ENCODE data around the gene MTHFD2L.
"Not testable (repeated sequence)": the region's sequence is repeated elsewhere in the genome, so short reads cannot be mapped to it uniquely, and the experiment has no call there.

Gene MTHFD2L

DNA sequence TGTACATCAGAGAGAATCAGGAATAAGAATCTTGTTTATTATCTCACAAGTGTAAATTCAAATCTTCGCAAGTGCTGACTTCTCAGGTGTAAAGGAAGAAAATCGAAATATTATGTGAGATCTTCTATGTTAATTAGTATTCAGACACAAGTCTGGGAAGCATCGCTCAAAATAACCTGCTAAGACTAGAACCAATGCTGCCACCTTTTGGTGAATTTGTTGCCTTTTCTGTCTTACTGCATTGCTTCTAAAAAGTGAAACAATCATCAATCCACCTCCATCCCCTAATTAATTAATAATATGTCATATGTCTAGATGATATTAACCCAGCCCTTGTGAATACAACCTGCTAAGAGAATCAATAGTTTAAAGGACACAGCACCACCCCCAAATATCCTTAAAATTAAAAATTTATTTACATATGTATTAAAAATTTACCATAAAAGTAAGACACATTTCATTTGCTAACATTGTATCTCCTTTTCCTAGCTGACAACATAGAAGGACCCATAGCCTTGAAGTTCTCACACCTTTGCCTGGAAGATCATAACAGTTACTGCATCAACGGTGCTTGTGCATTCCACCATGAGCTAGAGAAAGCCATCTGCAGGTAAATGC lies 153.9 kb downstream of the MTHFD2L start:
- DNase-seq = peak; percentile 41

DNA sequence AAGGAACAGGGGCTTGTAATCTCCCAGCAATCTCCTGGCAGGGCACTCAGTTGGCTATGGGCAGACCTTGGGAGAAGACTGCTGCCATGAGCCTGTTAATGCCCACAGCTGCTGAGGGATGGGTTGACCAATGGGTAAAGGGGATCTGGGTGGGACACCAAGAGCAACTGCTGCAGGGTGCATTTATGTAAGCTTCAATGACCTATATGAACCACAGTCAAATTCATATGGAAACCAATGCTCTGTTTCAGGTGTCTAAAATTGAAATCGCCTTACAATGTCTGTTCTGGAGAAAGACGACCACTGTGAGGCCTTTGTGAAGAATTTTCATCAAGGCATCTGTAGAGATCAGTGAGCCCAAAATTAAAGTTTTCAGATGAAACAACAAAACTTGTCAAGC lies 156.4 kb downstream of the MTHFD2L start:
- no peak for DNase-seq

DNA sequence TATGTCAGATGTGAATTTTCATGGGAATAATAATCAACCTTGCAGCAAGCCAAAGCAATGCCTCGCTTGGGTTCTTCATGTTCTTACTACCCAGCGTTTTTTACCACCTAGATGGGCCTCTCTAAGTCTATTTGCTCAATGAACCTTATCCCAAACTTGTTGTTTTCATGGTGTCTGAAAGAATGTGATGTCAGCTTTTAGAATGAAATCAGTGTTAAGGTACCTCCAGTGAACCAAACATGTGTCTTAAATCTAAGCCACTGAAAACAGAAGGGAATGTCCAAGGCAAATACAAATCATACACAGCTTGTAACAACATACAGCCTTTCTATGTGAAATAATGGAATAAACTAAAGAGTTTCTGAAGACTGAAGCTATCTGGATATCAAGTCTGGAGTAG lies 157.0 kb downstream of the MTHFD2L start:
- DNase-seq = no peak

DNA sequence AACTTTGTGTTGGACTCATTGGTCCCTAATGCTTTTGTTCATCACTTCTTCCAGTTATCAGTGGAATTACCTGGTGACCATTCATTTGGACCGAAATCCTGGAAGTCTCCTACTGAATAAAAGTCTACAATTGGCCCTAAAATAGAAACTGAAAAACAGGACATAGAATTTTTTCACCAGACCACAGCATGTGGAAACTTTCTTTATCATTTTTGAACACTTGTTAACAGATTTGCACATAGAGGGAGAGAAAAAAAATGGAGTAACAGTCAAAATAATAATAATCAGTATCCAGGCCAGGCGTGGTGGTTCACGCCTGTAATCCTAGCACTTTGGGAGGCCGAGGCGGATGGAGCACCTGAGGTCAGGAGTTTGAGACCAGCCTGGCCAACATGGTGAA lies 157.5 kb downstream of the MTHFD2L start:
- no peak for DNase-seq

DNA sequence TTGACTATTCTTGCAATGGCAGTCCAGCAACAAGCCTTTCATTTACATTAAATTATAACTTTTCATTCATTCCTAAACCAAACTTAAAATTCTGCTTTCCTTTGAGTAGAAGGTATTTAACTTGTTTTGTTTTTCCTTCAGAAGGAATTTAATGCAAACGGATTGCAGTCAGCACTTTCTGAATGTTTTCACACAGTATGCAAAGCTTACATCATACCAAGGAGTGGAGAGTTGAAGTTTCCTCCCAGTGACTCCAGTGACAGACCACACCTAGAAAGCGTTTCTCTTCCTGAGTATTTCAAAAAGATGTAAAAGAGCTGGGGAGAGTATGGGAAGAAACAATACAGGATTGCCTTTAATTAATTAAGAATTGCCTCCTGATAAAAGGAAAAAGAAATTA lies 158.5 kb downstream of the MTHFD2L start:
- DNase-seq = no peak

DNA sequence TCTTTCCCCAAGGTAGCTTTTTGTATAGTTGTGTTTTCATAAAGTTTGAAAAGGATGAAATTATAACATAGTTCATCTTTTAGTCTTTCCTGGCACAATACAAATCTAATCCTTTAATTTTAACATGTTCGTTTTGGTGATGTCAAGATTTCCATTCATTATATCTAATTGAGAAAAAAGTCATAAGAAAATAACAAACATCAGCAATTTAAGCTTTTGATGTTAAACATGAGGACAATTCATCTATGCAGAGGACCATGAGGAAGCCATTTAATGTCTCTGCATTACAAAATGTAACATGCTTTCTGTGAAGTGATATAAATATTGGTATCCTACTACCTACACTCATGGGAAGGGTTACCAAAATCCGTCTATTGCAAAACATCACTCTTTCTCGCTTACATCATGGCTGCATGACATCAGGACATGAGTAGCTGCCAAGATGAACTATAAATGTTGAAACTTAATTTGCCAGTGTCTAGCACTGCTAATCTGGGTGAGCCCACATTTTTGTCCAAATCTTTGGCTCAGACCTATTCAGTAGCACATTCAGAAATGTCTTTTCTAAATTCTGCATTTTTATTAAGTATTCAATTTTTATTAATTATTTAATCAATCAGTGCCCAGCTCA lies 159.8 kb downstream of the MTHFD2L start:
- no peak for DNase-seq

DNA sequence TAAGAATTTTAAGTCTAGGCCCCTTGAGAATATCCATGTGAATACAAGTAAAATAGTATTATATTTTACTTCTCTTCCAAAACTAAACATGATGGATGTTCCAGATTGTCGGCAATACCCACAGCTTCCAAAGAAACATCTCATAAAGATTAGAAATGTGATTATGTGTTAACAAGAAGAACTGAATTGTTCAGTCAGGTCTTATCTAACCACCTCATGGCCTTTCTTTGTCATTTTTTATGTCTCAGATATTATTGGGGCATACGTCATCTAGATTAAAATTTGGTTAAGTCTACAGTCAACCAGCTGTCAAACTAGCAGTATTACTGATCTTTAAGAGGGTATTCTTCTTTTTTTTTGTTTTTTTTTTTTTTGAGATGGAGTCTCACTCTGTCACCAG lies 160.4 kb downstream of the MTHFD2L start:
- DNase-seq = no peak

DNA sequence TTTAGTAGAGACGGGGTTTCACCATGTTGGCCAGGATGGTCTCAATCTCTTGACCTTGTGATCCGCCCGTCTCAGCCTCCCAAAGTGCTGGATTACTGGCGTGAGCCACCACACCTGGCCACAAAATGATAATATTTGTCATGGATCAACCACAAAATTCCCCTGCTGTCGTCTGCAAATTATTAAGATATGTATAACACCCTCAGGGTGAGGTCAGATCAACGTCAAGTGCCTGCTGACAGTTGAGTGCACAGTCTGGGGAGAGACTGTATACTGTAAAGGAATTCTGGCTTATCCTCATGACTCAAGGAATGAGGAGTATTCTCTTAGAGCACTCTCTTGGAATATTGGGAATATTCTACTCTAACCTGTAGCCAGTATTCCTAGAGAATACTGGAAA lies 161.6 kb downstream of the MTHFD2L start:
- DNase-seq = no peak

DNA sequence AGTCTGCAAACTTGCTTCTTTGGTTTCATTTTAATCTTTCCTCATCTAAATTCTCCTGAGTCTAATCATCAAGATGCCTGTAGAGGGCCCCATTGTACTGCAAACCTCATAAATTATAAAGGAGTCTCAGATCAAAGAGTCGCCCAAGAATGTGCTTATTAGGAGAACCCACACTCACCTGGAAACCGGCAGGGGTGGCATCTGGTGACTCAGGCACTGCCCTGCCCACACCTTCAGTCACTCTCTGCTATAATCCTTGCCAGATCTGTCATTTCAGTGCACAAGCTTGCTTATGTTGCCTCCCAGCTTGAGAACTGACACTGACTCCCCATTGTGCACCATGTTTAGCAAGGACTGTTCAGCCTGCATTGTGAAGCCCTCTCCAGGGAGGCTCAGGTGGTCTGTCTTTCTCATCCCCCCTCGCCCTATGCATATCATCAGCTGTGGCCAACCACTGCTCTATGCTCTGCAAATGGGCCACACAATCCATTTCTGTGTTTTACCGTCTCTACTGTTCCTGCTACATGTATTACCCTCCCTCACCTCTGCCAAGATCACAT lies 162.7 kb downstream of the MTHFD2L start:
- peak; percentile 22 for DNase-seq

DNA sequence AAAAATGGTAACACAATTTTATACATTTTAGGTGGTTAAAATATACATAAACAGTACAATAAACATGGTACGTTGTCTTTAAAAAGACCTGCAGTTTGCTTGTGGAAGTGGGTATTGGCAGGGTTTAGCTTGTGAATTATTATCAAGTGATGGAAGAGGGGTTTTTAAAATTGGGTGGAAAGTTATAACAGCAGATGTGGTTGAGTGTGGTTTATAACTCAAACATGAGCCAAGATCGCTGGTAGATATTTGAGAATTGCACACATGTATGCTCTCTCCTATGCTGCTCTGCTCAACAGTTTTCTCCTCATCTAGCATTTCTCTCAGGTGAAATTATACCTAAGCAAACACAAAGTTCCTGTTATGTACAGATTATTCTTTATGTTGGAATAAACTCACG lies 164.4 kb downstream of the MTHFD2L start:
- DNase-seq = no peak

DNA sequence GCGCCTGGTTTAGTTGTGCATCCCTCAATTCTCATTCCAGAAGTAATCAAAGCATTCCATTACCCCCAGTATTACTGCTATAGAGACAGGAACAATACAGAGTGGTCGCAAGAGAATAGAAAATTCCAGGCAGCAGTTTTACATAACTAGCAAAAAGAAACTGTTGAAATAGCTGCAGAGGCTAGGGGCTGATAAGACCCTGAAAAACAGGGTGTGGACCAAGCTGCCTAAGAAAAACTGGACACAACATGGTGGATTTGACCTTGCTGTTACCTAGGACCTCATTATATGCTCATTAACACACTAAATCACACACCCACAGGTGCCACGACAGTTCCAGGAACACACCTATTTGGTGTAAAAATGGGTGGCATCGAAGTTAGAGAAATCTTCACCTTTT lies 165.7 kb downstream of the MTHFD2L start:
- no peak for DNase-seq

DNA sequence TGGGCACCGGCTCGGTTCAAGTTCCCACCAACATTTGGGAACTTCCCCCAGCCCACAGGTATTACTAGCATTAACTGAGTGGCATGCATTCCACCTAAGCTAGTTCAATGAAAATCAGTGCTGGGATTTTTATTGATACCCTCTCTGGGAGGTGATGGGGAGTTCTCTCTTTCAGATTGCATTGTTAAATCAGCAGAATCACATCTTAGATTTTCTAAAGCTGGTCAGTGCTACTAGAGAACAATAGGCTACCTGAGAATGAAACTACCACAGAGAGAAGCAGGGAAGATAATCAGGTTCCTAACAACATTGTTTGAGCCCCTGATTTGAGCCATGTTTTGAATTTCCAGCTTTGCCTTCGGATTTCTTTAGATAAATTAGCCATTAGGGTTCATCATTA lies 166.3 kb downstream of the MTHFD2L start:
- DNase-seq = no peak

DNA sequence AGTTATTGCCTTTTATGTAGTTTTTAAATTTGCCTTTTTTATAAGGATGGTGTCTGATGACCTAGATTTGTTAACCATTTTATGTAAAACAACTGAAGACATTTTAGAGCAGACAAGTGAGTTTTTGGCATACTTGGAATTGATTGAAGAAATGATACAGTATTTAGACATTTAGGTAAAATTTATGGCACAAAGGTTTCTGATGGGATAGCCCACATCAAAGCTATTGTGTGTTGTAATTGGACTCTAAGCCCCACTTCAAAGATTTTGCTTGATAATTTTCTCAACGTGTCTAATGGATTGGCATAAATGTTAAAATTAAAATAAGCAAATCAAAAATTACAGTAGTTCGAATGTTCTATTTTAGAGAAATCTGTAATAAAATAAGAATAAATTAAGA lies 168.0 kb downstream of the MTHFD2L start:
- no peak for DNase-seq

DNA sequence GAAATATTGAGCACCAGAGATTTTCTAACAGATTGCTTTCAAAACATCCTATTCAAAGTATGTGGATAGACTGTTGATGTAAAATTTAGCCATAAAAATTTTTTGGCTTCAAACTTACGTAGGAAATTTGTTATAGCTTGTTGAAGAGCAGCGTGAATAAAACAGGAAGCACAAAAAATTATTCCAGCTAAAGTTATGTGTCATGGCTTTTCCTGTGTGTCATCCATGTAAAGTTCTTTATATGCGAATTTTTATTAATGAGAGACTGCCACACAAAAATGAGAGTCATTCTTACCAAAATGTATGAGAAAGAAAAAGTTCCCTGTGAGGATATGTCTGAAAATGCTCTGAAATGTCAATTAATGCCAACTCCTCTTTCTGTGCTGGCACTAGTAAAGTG lies 169.8 kb downstream of the MTHFD2L start:
- no peak for DNase-seq

DNA sequence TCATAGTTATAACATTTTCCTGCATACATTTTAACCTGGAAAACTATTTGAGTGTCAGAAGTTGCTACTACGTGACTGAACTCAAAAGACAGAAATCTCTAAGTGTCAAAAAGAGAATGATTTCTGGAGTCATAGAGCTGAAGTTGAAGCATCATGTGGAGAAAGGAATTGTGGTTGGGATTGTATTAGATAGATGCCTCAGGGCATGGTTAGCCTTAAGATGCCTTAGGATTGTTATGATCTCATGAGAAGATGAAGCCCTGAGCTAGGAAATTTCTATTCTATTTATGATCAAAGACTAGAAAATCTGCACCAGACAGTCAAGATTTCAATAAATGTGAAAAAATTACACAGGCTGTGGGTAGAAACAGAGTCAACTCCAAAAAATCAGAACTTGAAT lies 170.6 kb downstream of the MTHFD2L start:
- DNase-seq = no peak

DNA sequence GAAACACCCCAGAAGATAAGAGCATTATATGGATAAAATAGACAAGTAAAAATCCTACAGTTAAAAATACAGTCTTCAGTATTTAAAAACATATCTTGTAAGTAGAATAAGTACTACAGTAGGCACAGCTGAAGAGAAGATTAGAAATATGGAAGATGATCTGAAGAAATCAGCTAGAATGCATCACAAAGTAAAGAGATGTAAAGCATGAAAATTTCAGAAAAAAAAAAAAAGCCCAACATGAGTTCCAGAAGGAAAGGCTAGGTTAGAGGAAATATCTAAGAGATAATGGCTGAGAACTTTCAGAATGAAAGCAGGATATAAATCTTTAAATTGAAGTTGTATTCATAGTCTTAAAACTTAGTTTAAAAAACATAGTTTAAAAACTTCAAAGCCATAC lies 171.4 kb downstream of the MTHFD2L start:
- no peak for DNase-seq

DNA sequence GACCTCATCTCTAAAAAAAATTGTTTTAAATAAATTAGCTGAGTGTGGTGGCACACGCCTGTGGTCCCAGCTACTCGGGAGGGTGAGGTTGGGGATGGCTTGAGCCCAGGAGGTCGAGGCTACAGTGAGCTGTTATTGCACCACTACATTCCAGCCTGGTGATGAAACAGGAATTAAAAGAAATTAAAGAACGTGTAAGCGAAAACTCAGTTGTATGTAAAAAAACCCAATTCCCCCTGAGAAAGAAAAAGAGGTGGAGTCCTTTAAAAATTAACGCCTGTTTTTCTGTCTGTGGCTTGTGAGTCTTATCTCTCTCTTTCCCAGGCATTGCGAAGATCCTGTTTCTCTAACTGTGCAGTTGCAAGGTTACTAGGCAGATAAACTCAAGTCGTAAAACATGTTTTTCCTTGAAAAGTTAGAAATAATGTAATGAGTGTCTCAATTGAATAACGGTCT lies 172.4 kb downstream of the MTHFD2L start:
- no peak for DNase-seq

DNA sequence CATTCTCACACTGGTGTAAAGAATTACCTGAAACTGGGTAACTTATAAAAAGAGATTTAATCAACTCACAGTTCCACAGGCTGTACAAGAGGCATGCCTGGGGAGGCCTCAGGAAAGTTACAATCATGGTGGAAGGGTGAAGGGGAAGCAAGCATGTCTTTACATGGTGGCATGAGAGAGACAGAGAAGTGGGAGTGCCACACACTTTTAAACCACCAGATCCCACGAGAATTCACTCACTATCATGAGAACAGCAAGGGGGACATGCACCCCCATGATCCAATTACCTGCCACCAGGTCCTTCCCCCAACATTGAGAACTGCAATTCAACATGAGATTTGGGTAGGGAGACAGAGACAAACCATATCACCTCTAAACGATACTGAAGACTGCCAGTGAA lies 173.3 kb downstream of the MTHFD2L start:
- DNase-seq = no peak

DNA sequence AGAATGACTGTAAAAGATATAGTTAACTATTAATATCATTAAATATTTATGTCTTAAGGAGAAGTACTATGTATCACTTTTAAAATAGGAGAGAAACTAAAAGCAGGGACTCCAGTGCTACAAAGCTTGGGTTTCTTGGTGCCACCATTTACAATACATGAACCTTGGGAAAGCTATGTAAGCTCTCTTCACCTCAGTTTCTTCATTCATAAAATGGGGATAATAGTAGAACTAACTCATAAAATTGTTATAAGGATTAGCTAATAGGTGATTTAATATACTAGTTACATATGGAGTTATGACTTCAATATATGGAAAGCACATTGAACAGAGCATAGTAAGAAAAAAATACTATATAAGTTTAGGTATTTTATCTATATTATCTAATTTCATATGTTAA lies 174.0 kb downstream of the MTHFD2L start:
- DNase-seq = no peak

DNA sequence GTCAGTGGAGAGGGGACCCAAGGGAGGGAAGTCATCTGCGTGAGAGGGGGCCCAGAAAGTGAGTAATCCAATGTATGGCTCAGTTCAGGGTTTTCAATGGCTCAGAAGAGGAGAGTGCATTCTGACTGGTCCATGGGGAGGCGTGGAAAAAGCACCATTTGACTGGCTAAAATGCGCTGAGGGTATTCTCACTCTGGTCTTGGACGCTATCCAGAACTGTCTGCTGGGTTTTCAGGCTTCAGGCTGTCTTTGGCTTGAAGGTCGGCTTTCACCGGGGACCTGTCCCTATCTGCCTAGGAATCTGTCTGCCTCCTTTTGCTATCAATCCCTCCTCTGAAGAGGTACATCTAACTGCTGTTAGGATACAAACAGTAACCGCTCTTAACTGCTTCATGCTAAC lies 176.7 kb downstream of the MTHFD2L start:
- no peak for DNase-seq

DNA sequence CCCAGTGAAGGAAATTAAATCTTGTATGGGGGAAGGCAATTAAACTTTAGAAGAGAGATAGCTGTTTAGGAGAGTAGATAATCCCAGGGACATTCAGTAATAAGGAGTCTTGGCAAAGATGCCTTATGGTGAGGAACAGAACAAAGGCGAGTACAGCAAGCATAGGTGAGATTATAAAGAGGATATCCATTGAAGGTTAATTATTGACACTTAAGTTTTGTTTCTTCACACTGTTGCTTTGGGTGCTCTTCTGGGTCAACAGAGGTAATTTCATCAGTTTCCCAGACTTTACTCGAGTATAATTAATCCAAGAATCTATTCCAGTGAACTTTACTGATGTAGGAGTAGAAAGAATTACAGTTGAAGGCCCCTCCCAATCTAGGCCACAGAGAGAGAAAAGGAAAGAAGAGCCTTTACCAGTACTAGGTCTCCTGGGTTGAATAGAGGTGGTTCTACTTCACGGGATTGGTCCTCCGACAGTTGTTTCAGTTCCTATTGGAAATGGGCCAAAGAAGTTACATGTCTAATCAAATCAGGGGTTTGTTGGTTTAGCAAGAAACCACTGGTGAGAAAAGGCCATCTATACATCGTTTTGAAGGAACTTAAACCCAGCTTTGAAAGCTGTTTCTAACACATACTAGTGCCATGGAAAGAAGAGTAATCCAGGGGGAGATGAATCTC lies 177.6 kb downstream of the MTHFD2L start:
- no peak for DNase-seq

DNA sequence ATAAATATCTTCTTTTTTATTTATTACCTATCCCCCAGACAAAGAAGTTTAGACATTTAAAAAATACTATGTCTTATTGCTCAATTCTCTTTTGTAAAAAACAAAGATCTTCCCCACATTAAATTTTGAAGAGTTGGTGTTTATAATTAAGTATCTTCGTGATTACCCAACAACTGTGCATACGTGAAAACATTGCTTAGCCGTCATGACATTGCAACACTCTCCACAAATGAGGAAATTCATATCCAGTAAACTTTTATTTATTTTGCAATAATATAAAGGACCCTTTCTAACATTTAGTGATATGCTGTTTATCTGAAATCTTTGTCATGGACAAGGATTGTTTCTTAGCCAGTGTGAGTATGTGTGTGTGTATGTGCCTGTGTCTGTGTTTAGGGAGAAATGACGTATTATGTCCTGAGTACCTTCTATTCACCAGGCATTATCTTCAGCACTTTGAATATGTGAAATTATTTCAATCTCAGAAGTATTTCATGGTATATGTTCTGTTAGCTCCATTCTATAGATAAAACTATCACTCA lies 180.9 kb downstream of the MTHFD2L start:
- DNase-seq = no peak

DNA sequence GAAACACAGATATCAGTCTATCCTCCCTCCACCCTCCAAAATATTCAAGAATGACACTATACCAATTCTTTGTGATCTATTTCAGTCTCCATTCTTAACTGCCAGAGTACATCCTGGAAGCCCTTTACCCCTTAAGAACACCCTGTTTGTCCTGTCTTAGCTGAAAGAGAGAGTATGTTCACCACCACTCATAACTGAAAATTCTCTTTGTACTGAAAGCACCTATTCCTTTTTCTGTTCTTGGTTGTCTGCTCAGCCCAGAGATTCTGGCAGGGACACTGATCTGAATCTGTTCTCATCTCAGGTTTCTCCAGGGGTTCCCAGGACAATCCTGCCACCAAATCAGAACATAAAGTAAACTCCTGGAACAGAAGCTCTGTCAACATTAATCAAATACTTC lies 181.6 kb downstream of the MTHFD2L start:
- DNase-seq = no peak

DNA sequence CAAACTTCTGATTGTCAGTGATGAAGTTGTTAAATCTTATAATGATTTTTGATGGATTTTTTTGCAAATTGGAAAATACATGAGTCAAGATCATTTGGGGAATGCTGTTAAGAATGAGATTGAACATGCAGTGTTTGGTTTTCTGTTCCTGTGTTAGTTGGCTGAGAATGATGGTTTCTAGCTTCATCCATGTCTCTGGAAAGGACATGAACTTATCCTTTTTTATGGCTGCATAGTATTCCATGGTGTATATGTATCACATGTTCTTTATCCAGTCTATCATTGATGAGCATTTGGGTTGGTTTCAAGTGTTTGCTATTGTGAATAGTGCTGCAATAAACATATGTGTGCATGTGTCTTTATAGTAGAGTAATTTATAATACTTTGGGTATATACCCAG lies 182.5 kb downstream of the MTHFD2L start:
- not testable (repeated sequence) for DNase-seq
